Esophagus squamous epithelium (tissue), 4 donors: ENCODE results near the gene NR2F6.

Experiments
- POLR2A ChIP-seq, 4 donors: fragments of 450-650 bp; IDR thresholded peaks; one replicate each; pipeline ENCODE4 v1.6.1; 2017; ENCODE audit warnings: antibody characterized with exemption in 4 of 4, mild to moderate bottlenecking in 4 of 4, moderate library complexity in 3 of 4
- TF ChIP-seq, protein P1 (sequence below), 6 experiments: fragments of 450-650 bp in 4 of 6; fragments of 200-600 bp in 2 of 6; sonication (generic) in 2 of 6; IDR thresholded peaks; one replicate each; pipeline ENCODE4 v1.5.1; 2016 to 2019; ENCODE audit warnings: antibody characterized with exemption in 6 of 6, mild to moderate bottlenecking in 4 of 6, moderate library complexity in 4 of 6

GRCh38 chr19:17259934-17260333, 14.2 kb upstream of the NR2F6 start:
- no peak for TF ChIP-seq POLR2A (IDR thresholded peaks at IDR 0.05)
- TF ChIP-seq, protein P1, sequence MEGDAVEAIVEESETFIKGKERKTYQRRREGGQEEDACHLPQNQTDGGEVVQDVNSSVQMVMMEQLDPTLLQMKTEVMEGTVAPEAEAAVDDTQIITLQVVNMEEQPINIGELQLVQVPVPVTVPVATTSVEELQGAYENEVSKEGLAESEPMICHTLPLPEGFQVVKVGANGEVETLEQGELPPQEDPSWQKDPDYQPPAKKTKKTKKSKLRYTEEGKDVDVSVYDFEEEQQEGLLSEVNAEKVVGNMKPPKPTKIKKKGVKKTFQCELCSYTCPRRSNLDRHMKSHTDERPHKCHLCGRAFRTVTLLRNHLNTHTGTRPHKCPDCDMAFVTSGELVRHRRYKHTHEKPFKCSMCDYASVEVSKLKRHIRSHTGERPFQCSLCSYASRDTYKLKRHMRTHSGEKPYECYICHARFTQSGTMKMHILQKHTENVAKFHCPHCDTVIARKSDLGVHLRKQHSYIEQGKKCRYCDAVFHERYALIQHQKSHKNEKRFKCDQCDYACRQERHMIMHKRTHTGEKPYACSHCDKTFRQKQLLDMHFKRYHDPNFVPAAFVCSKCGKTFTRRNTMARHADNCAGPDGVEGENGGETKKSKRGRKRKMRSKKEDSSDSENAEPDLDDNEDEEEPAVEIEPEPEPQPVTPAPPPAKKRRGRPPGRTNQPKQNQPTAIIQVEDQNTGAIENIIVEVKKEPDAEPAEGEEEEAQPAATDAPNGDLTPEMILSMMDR (IDR thresholded peaks at IDR 0.05): no peak
